Activated T-cell treated with anti-CD3 and anti-CD28 coated beads, Interleukin-2, amount 50 U/mL, for 72 hours (primary cell): ENCODE results near the gene ARMC2. TPM values are rescaled to one million over a fixed set of nuclear protein-coding genes. Genes with fewer than 3 reads are reported as not detected.
"Not testable (repeated sequence)": the region's sequence is repeated elsewhere in the genome, so short reads cannot be mapped to it uniquely, and the experiment has no call there.

Source experiments
- ATAC-seq, 2 donors: fragments of 150-1000 bp; cut with Tn5 transposase; replicated peaks in 1 of 2; 2 replicates each; pipeline ENCODE4 v1.10.0; 2021; ENCODE audit warnings: moderate library complexity in 2 of 2, mild to moderate bottlenecking in 1 of 2
- DNase-seq, 2 donors: peaks; one replicate each; pipeline ENCODE4 v3.0.0; 2021 to 2022; ENCODE audit warnings: mixed read lengths in 1 of 2
- H3K27ac Mint-ChIP-seq: one replicate; pipeline ENCODE4 v1.8.0; 2022; ENCODE audit warnings: mild to moderate bottlenecking, moderate library complexity, mixed read lengths
- H3K27me3 Mint-ChIP-seq: one replicate; pipeline ENCODE4 v1.8.0; 2022; ENCODE audit warnings: low read depth, mixed read lengths
- H3K36me3 Mint-ChIP-seq, 2 donors: one replicate each; pipeline ENCODE4 v1.8.0; 2022; ENCODE audit warnings: mixed read lengths in 2 of 2, mild to moderate bottlenecking in 1 of 2; ENCODE audit not compliant: insufficient read depth in 2 of 2
- H3K4me1 Mint-ChIP-seq: one replicate; pipeline ENCODE4 v1.8.0; 2022; ENCODE audit warnings: low read depth, mixed read lengths
- H3K4me3 Mint-ChIP-seq, 2 donors: one replicate each; pipeline ENCODE4 v1.8.0; 2022; ENCODE audit warnings: mild to moderate bottlenecking in 2 of 2, mixed read lengths in 2 of 2, moderate library complexity in 2 of 2
- H3K9me3 Mint-ChIP-seq, 2 donors: one replicate each; pipeline ENCODE4 v1.8.0; 2022; ENCODE audit warnings: mixed read lengths in 2 of 2
- total RNA-seq, 2 donors: library from RNA; stranded (reverse); gene quantifications; one replicate each; pipeline ENCODE4 v1.2.3, GENCODE V29; 2022

ARMC2 gene
- total RNA-seq, 2 donors from 2014 or later: 2.2 to 2.9 TPM

DNA sequence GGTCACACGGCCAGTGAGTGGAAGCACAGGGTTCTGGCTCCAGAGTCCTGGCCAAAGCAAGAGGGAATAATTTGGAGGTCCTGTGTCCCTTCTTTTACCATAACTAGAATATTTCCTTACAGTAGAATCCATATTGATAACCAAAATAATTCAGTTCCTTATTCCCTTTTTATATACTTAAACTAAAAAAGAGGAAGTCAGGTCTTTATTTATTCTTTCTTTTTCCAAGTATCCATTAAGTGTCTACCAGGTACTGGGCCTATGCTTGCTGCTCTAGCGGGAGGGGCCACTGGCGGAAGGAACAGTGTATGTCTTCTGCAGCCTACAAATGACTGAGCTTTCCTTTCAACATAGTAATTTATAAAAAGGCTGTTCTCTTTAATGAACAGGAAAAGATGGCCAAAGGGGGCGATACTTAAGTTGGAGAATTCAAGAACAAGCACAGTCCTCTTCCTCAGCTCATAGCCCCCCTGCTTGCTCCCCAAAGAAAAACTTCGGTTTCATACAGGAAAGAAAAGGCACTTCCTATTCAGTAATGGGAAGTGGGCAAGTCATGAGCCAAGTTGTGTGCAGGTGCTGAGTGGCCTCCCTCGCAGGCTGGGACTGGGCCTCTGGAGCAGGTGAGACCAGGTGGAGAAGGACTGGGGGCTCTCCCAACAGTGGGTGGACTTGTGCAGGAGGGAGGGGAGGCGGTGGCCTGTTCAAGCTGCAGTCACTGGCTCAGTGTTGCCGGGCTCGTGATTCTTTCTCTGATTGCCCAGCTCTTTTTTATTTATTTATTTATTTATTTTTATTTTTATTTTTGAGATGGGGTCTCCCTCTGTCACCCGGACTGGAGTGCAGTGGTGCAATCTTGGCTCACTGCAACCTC, 110.9 kb downstream of the ARMC2 start:
- Mint-ChIP-seq H3K36me3 (no peaks in the 10 kb centered on the region), H3K27me3 (no peaks in the 10 kb centered on the region), H3K4me1 (peaks cover 13% of the 10 kb centered on the region), H3K4me3 (no peak overlapping the region), H3K27ac (no peak overlapping the region), H3K9me3 (no peaks in the 10 kb centered on the region)
- ATAC-seq (no peak), DNase-seq (no peak)

DNA sequence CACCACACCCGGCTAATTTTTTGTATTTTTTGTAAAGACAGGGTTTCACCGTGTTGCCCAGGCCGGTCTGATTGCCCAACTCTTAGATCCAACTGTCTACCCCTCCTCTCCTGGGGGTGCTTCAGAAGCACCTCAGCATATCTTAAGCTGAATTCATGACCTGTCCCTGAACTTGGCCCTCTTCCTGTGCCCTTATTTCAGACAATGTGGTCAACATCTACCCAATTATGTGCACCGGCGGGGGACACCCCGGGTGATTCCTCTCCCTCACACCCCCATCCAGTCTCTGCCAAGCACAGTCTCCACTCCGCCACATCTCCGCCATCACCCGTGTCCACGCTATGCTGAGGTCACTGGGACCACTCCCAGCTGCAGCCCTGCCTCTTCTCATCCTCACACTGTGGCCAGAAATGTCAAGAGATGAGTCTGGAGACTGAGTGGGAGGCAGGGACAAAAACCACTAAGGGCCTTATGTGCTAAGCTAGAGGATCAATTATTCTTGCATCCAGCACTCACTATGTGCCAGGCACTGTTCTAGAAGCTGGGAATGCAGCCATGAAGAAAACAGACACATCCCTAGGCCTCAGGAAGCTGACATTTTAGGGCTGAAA, 111.9 kb downstream of the ARMC2 start:
- H3K27ac Mint-ChIP-seq: no peak overlapping the region

DNA sequence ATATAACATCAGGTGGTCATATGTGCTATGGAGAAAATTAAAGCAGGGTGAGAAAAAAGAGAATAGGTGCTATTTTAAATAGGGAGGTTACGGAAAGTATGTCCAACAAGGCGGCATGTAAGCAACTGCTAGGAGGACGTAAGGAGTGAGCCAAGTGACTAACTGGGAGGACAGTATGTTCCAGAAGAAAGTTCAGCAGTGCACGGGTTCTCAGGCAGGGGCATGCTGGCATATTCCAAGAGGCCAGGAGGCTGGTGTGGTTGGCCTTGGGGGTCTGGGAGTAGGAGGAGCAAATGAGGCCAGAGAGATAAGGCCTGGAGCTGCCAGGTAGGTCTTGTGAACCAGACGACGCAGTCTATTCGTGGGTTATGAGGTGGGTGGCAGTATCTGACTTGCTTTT, 112.4 kb downstream of the ARMC2 start:
- Mint-ChIP-seq H3K27ac (no peak overlapping the region), H3K9me3 (no peaks in the 10 kb centered on the region), H3K27me3 (no peaks in the 10 kb centered on the region), H3K4me3 (no peak overlapping the region), H3K36me3 (no peaks in the 10 kb centered on the region), H3K4me1 (peaks cover 5% of the 10 kb centered on the region)
- no peak for ATAC-seq
- no peak for DNase-seq

More for the DNA sequence above, 111.9 kb downstream of the ARMC2 start:
- H3K4me3 Mint-ChIP-seq: no peak overlapping the region
- no peaks in the 10 kb centered on the region for H3K27me3 Mint-ChIP-seq
- no peak for DNase-seq
- H3K9me3 Mint-ChIP-seq: no peaks in the 10 kb centered on the region
- peaks cover 10% of the 10 kb centered on the region for H3K4me1 Mint-ChIP-seq
- no peaks in the 10 kb centered on the region for H3K36me3 Mint-ChIP-seq
- ATAC-seq: no peak

DNA sequence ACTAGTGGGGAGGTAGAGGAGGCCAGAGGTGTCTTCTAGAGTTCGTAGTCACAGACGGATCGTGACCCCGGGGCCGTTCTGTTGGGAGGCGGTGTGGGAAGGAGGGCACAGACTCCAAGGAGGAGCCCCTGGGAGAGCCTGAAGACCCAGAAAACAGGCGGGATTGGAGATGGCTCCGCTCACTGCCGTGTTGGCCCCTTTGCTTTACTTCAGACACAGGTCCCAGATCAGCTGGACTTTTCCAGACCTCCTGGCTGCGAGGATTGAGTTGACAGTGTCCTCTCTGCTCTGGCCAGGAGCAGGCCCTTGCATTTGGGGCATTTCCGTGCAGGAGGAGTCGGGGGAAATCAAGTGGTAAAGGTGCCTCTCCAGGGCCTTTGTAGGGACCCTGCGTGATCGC, 112.9 kb downstream of the ARMC2 start:
- ATAC-seq: no peak
- peaks cover under 1% of the 10 kb centered on the region for H3K4me1 Mint-ChIP-seq
- no peak overlapping the region for H3K4me3 Mint-ChIP-seq

DNA sequence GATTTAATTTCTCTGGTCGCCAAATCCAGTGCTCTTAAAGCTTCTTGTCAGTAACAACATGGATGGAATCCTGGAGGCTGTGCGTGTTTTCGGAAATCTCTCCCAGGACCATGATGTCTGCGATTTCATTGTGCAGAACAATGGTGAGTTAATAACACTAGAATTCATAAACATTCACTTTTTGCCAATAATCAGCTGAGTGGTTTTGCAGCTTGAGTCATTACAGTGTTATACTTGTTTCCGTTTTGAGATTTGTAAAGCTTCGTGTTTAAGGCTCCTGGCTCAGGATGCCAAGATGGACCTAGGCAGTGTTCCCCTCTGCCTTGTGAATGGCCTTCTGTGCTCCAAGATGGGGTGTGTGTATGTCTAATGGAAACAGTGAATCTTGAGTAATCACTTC, 113.8 kb downstream of the ARMC2 start:
- Mint-ChIP-seq H3K36me3 (no peaks in the 10 kb centered on the region), H3K4me3 (no peak overlapping the region), H3K27me3 (no peaks in the 10 kb centered on the region), H3K27ac (no peak overlapping the region), H3K4me1 (peaks cover 9% of the 10 kb centered on the region), H3K9me3 (no peaks in the 10 kb centered on the region)
- no peak for DNase-seq
- no peak for ATAC-seq

More for the DNA sequence above, 112.9 kb downstream of the ARMC2 start:
- no peaks in the 10 kb centered on the region for H3K36me3 Mint-ChIP-seq
- no peak overlapping the region for H3K27ac Mint-ChIP-seq
- H3K9me3 Mint-ChIP-seq: no peaks in the 10 kb centered on the region
- DNase-seq: no peak
- H3K27me3 Mint-ChIP-seq: no peaks in the 10 kb centered on the region

DNA sequence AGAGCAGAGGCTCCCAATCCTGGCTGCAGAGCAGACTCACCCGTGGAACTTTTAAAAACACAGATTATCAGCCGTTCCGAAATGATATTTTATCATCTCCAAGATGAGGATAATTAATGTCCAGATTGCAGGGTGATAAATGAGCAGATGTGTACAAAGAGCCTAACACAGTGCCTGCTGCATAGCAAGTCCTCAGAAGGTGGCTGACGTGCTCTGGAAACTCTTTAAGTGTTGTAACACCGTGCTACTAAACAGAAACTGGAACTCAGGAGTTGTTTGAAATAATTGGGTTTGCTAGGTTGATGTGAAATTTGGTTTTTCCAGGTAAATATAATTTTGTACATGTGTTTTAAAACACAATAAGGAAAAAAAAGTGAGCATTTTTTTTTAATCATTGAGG, 118.0 kb downstream of the ARMC2 start:
- DNase-seq (no peak), ATAC-seq (no peak)
- H3K27ac Mint-ChIP-seq: no peak overlapping the region
- no peaks in the 10 kb centered on the region for H3K36me3 Mint-ChIP-seq
- H3K27me3 Mint-ChIP-seq: no peaks in the 10 kb centered on the region
- H3K9me3 Mint-ChIP-seq: no peaks in the 10 kb centered on the region
- no peak overlapping the region for H3K4me3 Mint-ChIP-seq
- peaks cover 17% of the 10 kb centered on the region for H3K4me1 Mint-ChIP-seq

DNA sequence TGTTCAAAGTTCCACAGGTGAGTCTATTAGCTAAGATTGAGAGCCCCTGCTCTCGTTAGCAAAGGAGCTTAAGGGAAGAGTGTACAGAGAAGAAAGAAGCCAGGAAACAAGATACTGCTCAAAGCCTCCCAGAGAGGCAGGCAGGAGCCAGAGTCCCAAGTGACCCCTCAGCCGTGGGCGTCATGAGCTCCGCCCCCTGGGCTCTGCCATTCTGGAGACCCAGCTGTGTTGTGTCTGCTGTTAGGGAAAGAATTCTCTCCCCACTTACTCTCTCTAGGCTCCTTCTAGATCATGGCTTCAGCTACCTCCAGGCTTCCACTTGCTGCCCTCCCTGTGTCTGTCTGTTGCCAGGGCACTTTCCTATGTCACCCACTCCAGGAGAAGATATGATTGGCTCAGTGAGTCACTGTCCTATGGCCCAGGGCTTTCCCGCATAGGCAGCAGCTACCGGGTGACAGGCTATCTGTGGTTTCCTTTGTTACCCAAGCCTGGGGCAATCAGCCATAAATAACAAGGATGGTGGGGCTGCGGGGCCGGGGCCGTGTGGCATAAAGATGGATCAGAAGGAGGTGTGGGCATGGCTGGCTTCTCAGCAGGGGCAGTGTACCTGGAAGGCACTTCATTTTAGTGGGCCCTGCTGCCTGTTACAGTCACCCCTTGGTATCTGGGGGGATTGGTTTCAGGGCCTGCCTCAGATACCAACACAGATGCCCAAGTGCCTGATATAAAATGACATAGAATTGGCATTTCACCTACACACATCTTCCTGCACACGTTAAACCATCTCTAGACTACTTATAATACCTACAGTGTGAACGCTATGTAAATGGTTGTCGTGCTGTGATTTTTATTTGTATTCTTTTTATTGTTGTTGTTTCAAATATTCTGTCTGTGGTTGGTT, 118.9 kb downstream of the ARMC2 start:
- DNase-seq (peak; percentile 10 to 20), ATAC-seq (peak; percentile 84 to 96)
- Mint-ChIP-seq H3K4me3 (no peak overlapping the region), H3K4me1 (peaks cover 17% of the 10 kb centered on the region), H3K9me3 (no peaks in the 10 kb centered on the region), H3K27me3 (no peaks in the 10 kb centered on the region), H3K36me3 (no peaks in the 10 kb centered on the region), H3K27ac (no peak overlapping the region)

DNA sequence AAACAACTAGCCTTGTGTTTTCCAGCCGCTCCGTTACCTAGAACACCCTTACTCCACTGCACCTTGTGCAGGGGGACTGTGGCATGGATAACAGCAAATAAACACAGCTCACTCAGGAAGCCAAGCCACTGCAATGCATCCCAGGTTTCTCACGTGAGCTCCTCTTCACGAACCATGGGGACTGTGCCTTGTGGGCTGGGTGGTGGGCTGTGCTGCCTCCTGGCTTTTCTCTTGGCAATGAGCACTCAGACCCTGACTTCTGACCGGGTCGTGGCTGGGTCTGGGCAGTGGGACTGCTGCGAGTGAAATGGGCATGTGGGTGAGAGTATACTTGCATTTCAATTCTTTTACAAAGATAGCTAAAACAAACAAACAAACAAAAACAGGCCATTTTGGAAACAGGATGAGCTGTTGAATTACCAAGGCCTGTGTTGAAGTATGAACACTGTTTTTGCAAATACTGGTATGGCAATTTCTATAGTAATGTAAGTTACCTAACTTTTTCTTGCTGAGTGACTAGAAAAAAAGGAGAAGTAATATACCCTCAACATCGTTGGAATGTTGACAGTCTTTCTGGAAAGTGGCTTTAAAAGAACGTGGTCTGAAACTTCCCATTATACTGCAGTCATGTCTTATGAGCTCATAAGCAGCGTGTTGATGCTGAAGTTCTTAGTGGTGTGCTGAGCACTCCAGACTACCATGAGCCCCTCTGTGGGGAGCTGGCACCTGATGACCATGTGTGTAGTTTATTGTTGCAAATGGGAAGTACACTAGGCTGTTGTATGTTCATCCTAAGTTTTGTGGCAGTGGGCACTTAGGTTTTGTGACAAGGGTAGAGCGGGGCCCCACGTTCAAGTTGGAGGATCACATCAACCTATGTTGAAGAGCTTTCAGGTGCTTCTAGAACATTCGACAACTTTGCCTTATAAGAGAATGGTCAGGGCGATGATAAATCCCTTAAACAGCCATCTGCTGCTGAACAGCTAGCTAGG, 120.4 kb downstream of the ARMC2 start:
- peaks cover 17% of the 10 kb centered on the region for H3K4me1 Mint-ChIP-seq
- no peak overlapping the region for H3K27ac Mint-ChIP-seq
- H3K9me3 Mint-ChIP-seq: no peaks in the 10 kb centered on the region
- no peaks in the 10 kb centered on the region for H3K36me3 Mint-ChIP-seq
- no peak overlapping the region for H3K4me3 Mint-ChIP-seq
- no peaks in the 10 kb centered on the region for H3K27me3 Mint-ChIP-seq
- ATAC-seq: no peak
- DNase-seq: no peak

DNA sequence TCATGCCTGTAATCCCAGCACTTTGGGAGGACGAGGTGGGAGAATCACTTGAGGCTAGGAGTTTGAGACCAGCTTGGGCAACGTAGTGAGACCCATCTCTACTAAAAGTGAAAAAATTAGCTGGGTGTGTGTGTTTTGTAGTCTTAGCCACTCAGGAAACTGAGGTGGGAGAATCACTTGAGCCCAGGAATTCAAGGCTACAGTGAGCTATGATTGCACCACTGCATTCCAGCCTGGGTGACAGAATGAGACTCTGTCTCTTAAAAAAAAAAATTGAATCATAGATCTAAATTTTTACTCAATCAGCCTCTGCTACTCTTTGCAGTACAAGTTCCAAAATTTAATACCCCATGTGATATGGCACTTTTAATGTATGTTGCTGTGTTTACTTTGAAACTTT, 121.6 kb downstream of the ARMC2 start:
- peaks cover 17% of the 10 kb centered on the region for H3K4me1 Mint-ChIP-seq
- no peak for ATAC-seq
- DNase-seq: no peak
- H3K27ac Mint-ChIP-seq: no peak overlapping the region
- H3K4me3 Mint-ChIP-seq: no peak overlapping the region
- no peaks in the 10 kb centered on the region for H3K27me3 Mint-ChIP-seq
- H3K36me3 Mint-ChIP-seq: no peaks in the 10 kb centered on the region
- no peaks in the 10 kb centered on the region for H3K9me3 Mint-ChIP-seq

DNA sequence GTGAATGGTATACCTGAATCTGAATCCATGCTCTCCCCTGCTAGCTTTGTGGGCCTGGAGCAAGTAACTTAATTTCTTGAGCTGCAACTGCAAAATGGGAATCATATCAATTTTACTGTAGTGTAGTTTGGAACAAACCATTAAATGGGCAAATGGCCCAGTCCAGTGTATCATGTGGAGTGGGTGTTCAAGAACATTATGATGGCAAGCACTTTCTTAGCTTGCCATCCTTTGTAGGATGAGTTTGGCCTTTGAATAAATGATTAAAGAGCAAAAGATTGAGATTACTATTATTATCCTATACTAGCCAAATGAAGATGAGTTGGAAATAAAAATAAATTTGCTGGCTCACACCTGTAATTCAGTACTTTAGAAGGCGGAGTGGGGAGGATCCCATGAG, 126.0 kb downstream of the ARMC2 start:
- Mint-ChIP-seq H3K4me1 (no peaks in the 10 kb centered on the region), H3K9me3 (peaks cover 3 to 7% of the 10 kb centered on the region in 2 donors), H3K4me3 (no peak overlapping the region), H3K36me3 (peaks cover 5 to 8% of the 10 kb centered on the region in 2 donors), H3K27me3 (no peaks in the 10 kb centered on the region), H3K27ac (no peak overlapping the region)
- no peak for ATAC-seq
- no peak for DNase-seq

DNA sequence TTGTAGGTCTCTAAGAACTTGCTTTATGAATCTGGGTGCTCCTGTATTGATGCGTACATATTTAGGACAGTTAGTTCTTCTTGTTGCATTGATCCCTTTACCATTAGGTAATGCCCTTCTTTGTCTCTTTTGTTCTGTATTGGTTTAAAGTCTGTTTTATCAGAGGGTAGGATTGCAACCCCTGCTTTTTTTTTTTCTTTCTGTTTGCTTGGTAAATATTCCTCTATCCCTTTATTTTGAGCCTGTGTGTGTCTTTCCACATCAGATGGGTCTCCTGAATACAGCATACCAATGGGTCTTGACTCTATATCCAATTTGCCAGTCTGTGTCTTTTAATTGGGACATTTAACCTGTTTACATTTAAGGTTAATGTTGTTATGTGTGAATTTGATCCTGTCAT, 130.4 kb downstream of the ARMC2 start:
- peaks cover 6 to 18% of the 10 kb centered on the region in 2 donors for H3K9me3 Mint-ChIP-seq
- H3K4me1 Mint-ChIP-seq, H3K27me3 Mint-ChIP-seq: not testable (repeated sequence)

More for the DNA sequence above, 130.4 kb downstream of the ARMC2 start:
- not testable (repeated sequence) for DNase-seq, ATAC-seq, H3K4me3 Mint-ChIP-seq
- peaks cover 11 to 17% of the 10 kb centered on the region in 2 donors for H3K36me3 Mint-ChIP-seq
- H3K27ac Mint-ChIP-seq: peak overlapping the region; percentile 11
